HT1080 (cell line): ENCODE measurements around the gene GNB1L. TPM values are rescaled to one million over a fixed set of nuclear protein-coding genes. Genes with fewer than 3 reads are reported as not detected.

Experiments
- DNase-seq: peaks from one replicate; pipeline ENCODE4 v3.0.0-alpha.2; 2015; ENCODE audit warnings: low read depth
- total RNA-seq: library from RNA; depleted of rRNA; stranded (reverse); fragments of >200 nt; shearing (Covaris generic); gene quantifications from 2 replicates; pipeline ENCODE4 v1.2.3, GENCODE V29; 2014

GNB1L gene
- total RNA-seq, 1 experiment from 2014 or later: 10.5 TPM

DNA sequence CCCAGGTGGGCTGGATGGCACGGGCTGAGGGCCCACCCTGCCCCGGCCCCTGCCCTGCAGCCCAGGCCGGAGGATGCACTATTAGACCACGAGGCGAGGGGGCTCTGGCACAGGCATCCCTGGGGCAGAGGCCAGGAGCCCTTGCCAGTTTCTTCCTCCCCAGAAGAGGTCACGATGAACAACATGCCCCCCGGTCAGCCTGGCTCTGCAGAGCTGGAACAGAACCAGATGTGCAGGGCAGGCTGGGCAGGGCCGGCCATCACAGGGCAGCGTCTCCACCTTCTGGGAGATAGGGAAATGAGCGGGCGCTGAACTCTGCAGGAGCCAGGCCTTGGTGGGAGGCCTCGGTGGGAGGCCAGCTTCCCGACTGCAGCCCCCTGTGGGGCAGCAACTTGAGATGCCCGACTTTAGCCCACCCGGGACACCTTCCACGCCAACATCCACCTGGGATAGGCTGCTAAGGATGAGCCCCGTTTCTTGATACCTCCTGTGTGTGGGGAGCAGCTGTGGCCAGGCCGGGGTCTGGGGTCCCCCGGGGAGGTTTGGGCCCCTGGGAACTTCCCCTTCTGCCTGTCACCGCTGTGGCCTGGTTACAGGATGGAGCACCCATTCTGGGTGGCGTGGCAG, 21.8 kb upstream of the GNB1L start:
- no peak for DNase-seq

DNA sequence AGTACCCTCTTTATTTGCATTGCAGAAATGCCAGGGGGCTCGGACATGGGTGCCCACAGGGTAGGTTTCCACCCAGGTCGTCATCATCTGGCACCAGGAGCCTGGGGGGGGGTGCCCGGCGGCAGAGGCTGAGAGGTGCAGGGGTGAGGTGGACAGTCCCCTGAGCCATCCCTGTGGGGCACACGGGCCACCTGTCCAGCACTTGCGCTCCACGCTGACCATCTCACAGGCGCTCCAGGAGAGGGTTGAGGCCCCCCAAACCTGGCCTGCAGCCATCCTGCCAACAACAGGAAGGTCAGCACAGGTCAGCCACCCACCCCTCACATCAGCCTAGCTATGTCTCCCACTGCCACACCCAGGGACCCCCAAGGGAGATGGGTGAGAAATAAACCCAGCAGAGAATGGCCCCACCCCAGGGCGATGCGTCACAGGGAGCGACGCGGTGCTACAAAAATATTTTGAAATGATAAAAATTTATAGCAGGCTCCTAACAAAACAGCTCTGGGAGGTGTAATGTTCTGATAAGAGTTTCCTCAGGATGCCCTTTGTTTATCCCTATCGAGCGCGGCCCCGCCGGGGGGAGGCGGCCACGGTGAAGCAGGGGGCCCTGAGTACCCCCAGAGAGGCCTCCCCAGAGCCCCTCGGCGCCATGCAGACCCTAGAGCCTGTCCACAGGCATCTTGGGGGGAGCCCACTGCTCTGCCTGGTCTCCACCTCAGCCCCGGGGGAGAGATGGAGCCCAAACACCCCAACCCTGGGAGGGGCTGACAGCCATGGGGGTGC, 21.0 kb upstream of the GNB1L start:
- DNase-seq: no peak

- DNase-seq: no peak
These were observed 20.4 kb upstream of the GNB1L start for GRCh38 chr22:19875061-19875530.

DNA sequence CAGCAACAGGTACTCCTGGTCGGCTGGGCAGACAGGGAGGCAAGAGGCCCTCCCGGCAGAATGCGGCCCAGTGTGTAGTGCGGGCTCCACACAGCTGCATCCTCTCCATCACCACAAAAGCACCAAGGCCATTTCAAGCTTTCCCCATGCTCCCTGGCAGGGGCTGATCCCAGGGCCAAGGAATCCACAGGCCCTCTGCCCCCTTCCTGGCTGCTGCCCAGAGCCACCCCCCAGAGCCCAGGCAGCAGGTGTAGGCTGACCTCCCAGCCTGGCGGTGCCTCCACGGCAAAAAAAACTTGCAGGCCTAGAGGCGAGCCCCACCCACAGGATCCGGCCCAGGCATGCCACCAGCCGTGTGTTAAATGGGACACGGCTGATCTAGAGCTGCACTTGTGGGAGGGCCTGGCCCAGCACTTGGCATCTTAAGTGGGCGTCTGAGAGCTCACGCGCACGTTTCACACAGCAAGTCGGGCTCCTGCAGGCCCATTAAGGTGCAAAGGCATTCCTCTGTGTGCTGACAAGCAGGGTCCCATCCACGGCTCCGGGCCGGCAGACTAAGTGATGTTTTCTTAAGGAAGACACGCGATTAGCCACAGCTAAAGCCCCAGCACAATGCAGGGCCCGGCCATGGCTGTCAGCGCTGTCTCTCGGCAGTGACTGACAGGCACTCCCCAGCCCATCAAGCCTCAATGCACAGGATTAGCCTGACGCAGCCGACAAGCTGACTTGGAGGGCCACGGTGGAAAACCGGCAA, 19.8 kb upstream of the GNB1L start:
- no peak for DNase-seq

DNA sequence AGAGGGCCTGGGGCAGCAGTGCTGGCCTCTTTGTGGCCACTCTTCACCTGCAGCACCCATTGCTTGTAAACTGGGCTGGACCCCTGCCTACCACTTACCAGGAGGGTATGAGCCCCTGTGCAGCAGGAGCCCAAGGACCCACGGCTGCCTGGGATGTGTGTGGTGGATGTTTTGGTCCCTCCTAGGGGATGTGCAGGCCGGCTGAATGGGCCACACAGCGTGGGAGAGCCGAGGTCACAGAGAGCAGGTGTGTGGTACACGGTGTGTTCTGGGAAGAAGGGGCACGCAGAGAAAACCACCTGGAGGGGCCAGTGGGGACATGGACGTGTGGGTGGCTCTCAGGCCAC, 19.3 kb upstream of the GNB1L start:
- DNase-seq: no peak

DNA sequence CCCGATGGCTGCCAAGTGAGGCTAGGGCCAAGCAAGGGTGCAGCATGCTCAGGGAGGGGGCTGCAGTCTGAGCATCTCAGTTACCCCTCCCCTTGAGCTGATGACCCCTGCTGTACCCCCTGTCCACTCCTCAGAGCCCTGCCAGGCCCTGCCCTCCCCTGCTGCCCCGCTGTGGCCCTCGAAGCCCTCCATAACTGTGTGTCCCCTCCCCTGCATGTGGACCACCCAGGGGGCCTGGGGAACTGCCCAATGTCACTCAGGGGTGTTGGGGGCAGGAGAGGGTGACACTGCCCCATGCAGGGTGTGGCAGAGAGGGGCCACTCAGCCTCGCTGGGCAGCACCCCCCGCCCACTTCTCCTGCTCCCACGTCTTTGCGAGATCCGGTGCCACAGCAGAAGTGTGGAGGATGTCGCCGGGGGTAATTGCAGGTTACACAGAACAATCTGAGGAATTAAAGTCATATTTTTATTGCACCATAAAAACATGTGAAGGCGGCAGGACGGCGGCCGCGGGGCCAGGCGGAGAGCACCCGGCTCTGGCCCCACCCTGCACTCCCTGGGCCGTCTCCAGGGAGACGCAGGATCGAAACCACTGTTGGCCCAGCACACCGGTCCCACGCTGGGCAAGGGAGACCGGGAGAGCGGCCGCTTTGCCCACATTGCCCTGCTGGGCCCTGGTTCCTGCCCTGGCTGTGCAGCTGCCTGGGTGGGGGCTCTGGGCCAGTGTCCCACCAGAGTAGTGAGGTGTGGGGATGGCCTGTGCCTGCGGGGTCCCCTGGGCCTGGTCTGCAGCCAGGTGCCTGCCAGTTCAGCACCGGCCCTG, 18.7 kb upstream of the GNB1L start:
- no peak for DNase-seq

GRCh38 chr22:19872779-19873137, 18.1 kb upstream of the GNB1L start:
- no peak for DNase-seq

GRCh38 chr22:19871845-19872778, 17.4 kb upstream of the GNB1L start:
- DNase-seq: no peak

DNA sequence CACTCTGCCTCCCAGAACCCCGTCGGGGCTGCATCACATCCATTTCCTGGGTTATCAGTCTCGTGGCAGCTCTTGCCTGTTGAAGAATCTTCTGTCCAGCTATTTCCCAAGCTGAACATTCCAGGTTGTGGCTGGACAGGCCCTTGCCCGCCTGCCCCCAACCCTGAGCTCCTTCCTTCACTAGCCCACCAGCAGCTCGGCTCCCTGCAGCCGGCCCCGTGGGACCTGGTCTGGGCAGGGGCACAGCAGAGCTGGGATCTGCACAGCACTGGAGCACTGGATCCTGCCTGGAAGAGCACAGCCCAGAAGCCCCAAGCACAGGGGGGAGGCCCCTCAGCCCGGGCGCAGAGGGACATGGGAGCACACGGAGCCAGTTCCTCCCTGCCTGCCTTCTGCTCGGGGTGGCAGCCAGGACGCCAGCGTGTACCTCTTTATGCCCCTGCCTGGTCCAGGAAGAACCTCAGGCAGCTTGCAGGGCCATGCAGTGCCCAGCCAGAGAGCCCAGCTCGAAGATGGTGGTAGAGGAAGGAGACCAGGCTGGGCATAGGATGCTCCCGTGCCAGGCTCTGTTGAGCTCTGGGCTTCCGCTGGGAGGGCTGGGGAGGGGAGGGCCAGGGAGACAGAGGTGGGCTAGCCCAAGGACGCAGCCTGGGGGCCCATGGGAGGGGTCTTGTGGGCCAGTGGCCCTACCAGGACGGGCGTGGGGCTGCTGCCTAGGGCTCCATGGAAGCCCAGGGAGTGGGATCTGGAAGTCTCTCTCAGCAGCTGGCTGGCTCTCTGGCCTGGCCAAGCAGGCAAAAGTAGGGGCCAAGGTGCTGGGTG, 16.6 kb upstream of the GNB1L start:
- no peak for DNase-seq

DNA sequence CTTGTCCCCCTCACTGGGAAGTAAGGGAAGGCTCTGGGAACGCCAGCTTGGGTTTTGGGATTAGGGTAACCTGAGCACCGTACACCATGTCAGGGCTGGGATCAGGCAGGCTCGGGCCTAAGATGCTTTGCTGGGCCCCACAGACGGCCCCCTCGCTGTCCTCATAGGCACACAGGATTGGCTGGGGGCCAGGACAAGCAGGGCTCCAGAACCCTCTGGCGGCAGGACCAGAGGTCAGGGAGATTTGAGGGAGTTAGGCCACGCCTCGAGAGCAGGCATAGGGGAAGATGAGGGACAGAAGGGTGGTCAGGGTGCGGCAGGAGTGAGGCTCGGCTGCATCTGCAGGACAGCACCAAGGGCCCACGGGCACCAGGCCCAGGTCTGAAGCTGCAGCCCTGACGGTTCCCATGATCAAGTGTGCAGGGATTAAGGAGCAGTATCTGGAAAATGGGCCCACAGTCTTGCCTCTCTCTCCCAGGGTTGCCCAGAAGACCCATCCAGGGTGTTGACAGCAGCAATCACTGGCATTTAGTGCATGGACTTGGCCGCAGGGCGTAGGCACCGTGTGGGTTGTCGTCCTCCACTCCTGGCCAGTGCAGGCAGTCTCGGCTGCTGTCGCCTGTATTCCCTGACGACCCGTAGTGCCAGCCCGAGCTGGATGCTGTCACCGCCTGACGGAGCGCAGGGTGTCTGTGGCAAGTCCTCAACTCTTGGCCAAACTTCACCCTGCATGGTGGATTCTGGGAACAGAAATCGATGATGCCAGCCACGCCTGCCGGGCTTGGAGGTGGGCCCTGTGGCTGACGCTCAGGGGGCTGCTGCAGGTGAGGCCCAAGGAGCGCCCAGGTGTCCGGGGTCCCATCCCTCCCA, 15.7 kb upstream of the GNB1L start:
- DNase-seq: no peak

GRCh38 chr22:19869497-19870152, 15.0 kb upstream of the GNB1L start:
- DNase-seq: no peak

- DNase-seq: no peak
These were observed 14.2 kb upstream of the GNB1L start for GRCh38 chr22:19868773-19869471.

GRCh38 chr22:19868333-19868732, 13.7 kb upstream of the GNB1L start:
- no peak for DNase-seq

DNA sequence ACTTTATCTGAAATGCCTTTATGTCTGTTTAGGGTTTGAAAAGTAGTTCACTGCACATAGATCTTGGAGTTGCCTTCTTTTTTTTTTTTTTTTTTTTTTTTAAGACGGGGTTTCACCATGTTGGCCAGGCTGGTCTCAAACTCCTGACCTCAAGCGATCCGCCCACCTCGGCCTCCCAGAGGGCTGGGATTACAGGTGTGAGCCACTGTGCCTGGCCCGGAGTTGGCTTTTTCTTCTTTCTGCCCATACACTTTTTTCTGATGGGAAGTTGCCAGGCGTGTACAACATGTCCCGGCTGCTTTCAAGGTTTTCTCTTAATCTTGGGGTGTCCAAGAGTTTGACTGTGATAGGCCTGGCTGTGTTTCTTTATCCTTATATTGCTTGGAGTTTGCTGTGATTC, 12.9 kb upstream of the GNB1L start:
- DNase-seq: no peak

DNA sequence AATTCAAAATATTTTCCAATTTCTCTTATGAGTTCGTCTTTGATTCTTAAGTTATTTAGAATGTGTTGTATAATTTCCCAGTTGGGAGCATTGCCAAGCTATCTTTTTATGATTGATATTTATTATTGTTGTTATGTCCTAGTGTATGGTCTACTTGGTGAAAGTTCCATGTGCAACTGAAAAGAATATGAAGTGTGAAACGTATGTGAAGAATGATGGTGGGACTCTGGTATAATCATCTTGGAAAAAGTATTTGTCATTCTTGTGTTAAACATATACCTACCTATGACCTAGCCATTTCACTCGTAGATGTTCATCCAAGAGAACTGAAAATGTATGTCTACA, 12.0 kb upstream of the GNB1L start:
- no peak for DNase-seq

DNA sequence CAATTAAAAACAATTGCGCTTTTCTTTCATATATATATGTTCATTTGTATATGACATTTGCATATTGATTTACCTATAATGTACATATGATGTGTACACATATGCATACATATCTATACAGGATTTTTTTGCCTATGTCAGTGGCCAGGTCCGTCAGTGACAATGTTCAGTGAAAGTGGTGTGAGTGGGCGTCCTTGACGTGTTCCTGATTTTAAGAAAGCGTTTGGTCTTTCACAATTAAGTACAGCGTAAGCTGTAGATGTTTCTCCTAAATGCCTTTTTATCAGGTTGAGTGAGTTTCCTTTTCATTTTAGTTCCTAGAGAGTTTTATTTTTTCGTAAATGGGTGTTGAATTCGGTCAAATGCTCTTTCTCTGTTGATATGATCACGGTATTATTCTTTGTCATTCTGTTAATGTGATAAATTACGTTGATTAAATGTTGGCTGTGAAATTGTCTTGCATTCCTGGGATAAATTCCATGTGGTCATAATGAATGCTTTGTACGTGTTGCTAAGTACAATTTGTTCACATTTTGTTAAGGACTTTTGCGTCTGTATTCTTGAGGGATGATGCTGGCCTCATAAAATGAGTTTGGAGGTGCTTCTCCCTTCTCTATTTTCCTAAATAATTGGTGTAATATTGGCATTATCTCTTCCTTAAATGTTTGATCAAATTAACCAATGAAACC, 10.6 kb upstream of the GNB1L start:
- no peak for DNase-seq

DNA sequence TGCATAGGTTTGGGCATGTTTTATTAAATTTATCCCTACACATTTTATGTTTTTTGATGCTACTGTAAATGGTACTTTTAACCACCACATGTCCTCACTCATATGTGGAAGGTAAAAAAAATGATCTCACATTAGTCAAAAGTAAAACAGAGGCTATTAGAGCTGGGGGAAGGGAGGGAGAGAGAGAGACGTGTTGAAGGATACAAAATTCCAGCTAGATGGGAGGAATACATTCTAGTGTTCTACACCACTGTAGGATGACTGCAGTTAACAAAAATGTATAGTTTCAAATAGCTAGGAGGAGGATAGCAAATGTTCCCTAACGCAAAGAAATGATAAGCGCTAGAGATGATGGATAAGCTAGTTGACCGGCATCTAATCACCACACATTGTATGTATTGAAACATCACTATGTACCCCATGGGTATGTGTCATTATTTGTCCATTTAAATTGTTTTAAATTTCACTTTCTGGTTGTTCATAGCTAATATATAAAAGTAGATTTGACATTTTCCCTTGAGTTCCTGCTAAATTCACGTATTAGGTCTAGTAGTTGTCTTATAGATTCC, 9.9 kb upstream of the GNB1L start:
- DNase-seq: no peak
